Right lung (tissue), 10 donors: ENCODE data around the gene ARG1. TPM values are rescaled to one million over a fixed set of nuclear protein-coding genes. Genes with fewer than 3 reads are reported as not detected.
"Not testable (repeated sequence)": the region's sequence is repeated elsewhere in the genome, so short reads cannot be mapped to it uniquely, and the experiment has no call there.

Source experiments
- DNase-seq, 2 donors: peaks; one replicate each; pipeline ENCODE4 v3.0.0-alpha.2; 2013
- long read RNA-seq, 8 donors: transcript quantifications; one replicate each; lab custom pipeline, GENCODE V29; 2026
- polyA plus RNA-seq, 5 donors: library from polyadenylated mRNA; unstranded; fragments of 120-200 nt; gene quantifications; one replicate each; pipeline versions ENCODE4 v1.2.1 to v1.2.3, GENCODE V29; 2013; ENCODE audit warnings: inconsistent platforms in 1 of 5, low replicate concordance in 1 of 5; ENCODE audit not compliant: insufficient read length in 5 of 5, insufficient read depth in 1 of 5

ARG1 gene
- polyA plus RNA-seq = 1 to 10 TPM in 3 of 5 donors, under 1 TPM in 2; 0.76 to 2.4 (median 1.1) TPM
- long read RNA-seq, donor 1, partial matches to known transcripts = 12 of 12 reads
- long read RNA-seq, donor 1, other reads (novel, unspliced or antisense) = 0 of 12 reads
- long read RNA-seq, donor 2 = 0 reads
- long read RNA-seq, donor 3, partial matches to known transcripts = 0 of 1 reads
- long read RNA-seq, donor 3, other reads (novel, unspliced or antisense) = 0 of 1 reads
- long read RNA-seq, donor 4 = 0 reads
- long read RNA-seq, donor 5, partial matches to known transcripts = 0 of 1 reads
- long read RNA-seq, donor 5, other reads (novel, unspliced or antisense) = 0 of 1 reads
- long read RNA-seq, donor 6, partial matches to known transcripts = 0 of 1 reads
- long read RNA-seq, donor 6, other reads (novel, unspliced or antisense) = 0 of 1 reads
- long read RNA-seq, donor 7, partial matches to known transcripts = 8 of 8 reads
- long read RNA-seq, donor 7, other reads (novel, unspliced or antisense) = 0 of 8 reads
- long read RNA-seq, donor 8 = 0 reads

GRCh38 chr6:131572686-131573415, at the start of gene ARG1:
TSS of gene ARG1 (plus strand) at chr6:131573226. CDS start at chr6:131573283, 57 bp downstream.
- no peak for DNase-seq

GRCh38 chr6:131523988-131524673, 48.9 kb upstream of the ARG1 start:
- DNase-seq = no peak

- DNase-seq = no peak
These were observed 48.2 kb upstream of the ARG1 start for GRCh38 chr6:131524695-131525336.

GRCh38 chr6:131530936-131531335, 42.1 kb upstream of the ARG1 start:
- DNase-seq = not testable (repeated sequence)

- not testable (repeated sequence) for DNase-seq
These were observed 41.3 kb upstream of the ARG1 start for GRCh38 chr6:131531681-131532080.

- no peak for DNase-seq
These were observed 40.4 kb upstream of the ARG1 start for GRCh38 chr6:131532580-131533039.

- not testable (repeated sequence) for DNase-seq
These were observed 34.4 kb upstream of the ARG1 start for GRCh38 chr6:131538615-131539014.

- DNase-seq = no peak
These were observed 27.7 kb upstream of the ARG1 start for GRCh38 chr6:131545317-131545716.

GRCh38 chr6:131547488-131547887, 25.5 kb upstream of the ARG1 start:
- DNase-seq = no peak

GRCh38 chr6:131548441-131548840, 24.6 kb upstream of the ARG1 start:
- no peak for DNase-seq

- no peak for DNase-seq
These were observed 23.2 kb upstream of the ARG1 start for GRCh38 chr6:131549811-131550210.

- no peak for DNase-seq
These were observed 21.1 kb upstream of the ARG1 start for GRCh38 chr6:131551902-131552301.

GRCh38 chr6:131552572-131552971, 20.5 kb upstream of the ARG1 start:
- DNase-seq = no peak

GRCh38 chr6:131555992-131556391, 17.0 kb upstream of the ARG1 start:
- no peak for DNase-seq

- DNase-seq = no peak
These were observed 14.1 kb upstream of the ARG1 start for GRCh38 chr6:131558922-131559321.

GRCh38 chr6:131561925-131562707, 10.9 kb upstream of the ARG1 start:
- DNase-seq = no peak

- no peak for DNase-seq
These were observed 8.0 kb upstream of the ARG1 start for GRCh38 chr6:131565056-131565455.

GRCh38 chr6:131568726-131569125, 4.3 kb upstream of the ARG1 start:
- DNase-seq = no peak

GRCh38 chr6:131574133-131574532, 1.1 kb downstream of the ARG1 start:
- no peak for DNase-seq

GRCh38 chr6:131574686-131575085, 1.7 kb downstream of the ARG1 start:
- DNase-seq = no peak
